ENCODE results near the gene USP24. TPM values are rescaled to one million over a fixed set of nuclear protein-coding genes. Genes with fewer than 3 reads are reported as not detected.

Gene USP24
- total RNA-seq, 1 experiment from 2014 or later, result 38.5 TPM

DNA sequence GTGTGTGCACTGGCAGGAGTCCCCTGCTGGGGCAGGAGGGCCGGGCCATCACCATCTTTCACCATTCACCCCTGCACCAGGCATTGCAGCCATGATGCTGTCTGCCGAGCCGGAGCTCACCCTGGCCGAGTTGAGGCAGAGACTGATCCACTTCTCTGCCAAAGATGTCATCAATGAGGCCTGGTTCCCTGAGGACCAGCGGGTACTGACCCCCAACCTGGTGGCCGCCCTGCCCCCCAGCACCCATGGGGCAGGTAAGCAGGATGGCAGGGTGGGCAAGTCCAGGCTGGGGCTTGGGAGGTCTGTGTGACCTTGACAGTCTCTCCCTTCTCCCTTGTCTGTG is 157.2 kb downstream of the USP24 start:
- intact Hi-C loops (cut with micrococcal nuclease), result no loop called here
- TF ChIP-seq EZH2phosphoT487 (IDR thresholded peaks at IDR 0.05; ENCODE audit: borderline replicate concordance, low read length) (no peak), EZH2 (IDR thresholded peaks at IDR 0.05; ENCODE audit: low read length, unreplicated experiment) (no peak)
- TF ChIP-seq, protein P1, sequence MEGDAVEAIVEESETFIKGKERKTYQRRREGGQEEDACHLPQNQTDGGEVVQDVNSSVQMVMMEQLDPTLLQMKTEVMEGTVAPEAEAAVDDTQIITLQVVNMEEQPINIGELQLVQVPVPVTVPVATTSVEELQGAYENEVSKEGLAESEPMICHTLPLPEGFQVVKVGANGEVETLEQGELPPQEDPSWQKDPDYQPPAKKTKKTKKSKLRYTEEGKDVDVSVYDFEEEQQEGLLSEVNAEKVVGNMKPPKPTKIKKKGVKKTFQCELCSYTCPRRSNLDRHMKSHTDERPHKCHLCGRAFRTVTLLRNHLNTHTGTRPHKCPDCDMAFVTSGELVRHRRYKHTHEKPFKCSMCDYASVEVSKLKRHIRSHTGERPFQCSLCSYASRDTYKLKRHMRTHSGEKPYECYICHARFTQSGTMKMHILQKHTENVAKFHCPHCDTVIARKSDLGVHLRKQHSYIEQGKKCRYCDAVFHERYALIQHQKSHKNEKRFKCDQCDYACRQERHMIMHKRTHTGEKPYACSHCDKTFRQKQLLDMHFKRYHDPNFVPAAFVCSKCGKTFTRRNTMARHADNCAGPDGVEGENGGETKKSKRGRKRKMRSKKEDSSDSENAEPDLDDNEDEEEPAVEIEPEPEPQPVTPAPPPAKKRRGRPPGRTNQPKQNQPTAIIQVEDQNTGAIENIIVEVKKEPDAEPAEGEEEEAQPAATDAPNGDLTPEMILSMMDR (conservative IDR thresholded peaks at IDR 0.05; ENCODE audit: low read depth, low read length), result no peak
- ATAC-seq (no peak), DNase-seq (no peak)
- no peak overlapping the region for H3K9ac ChIP-seq (ENCODE audit: low read length)
- H3K4me1 ChIP-seq (ENCODE audit: insufficient read depth, low read length), result no peaks in the 10 kb centered on the region
- H3K36me3 ChIP-seq (ENCODE audit: low read depth, low read length), result no peaks in the 10 kb centered on the region
- ChIA-PET POLR2A (ENCODE audit: unreplicated experiment) (no interaction called here), CTCF (no interaction called here)
- no TSS peak for BruUV-seq (replicated peaks)
- H3K4me3 ChIP-seq (ENCODE audit: low read length), result no peak overlapping the region
- H3K9me2 ChIP-seq (replicated peaks; ENCODE audit: low read length), result no peaks in the 10 kb centered on the region
- H3K79me2 ChIP-seq (ENCODE audit: low read length), result no peaks in the 10 kb centered on the region
- no peaks in the 10 kb centered on the region for H3K9me3 ChIP-seq (ENCODE audit: low read length)
- no peaks in the 10 kb centered on the region for H3K27me3 ChIP-seq (ENCODE audit: low read length)
- H3K27ac ChIP-seq (ENCODE audit: low read length), result no peak overlapping the region
- no peaks in the 10 kb centered on the region for H3F3A ChIP-seq (ENCODE audit: low read length, unreplicated experiment)
- no peak overlapping the region for H2AFZ ChIP-seq (ENCODE audit: low read length)
- no peak overlapping the region for H3K4me2 ChIP-seq (ENCODE audit: low read length)
- H4K20me1 ChIP-seq (ENCODE audit: low read length), result no peaks in the 10 kb centered on the region

DNA sequence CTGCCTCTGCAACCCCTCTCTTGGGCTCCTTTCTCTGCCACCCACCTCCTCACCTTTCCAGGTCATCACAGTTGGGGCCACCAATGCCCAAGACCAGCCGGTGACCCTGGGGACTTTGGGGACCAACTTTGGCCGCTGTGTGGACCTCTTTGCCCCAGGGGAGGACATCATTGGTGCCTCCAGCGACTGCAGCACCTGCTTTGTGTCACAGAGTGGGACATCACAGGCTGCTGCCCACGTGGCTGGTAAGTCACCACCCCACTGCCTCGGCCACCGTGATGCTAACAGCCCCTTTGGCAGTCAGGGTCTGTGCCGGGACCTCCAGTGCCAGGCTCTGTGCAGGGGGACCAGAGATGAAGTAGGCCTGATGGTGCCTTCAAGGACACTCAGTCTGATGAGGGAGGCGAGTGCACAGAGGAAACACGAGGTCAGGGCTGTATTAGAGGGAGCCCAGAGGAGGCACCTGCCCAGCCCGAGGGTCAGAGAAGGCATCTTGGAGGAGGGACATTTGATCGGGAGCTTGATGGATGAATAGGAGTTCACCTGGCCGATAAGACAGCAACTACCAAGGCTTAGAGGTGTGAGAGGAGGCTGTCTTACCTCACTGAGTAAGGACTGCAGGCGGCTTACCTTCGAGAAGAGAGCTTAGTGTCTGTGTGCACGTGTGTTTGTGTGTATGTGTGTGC is 157.8 kb downstream of the USP24 start:
- Histone ChIP-seq H2AFZ (ENCODE audit: low read length) (no peak overlapping the region), H3F3A (ENCODE audit: low read length, unreplicated experiment) (no peaks in the 10 kb centered on the region), H3K4me2 (ENCODE audit: low read length) (no peak overlapping the region), H3K9me2 (replicated peaks; ENCODE audit: low read length) (no peaks in the 10 kb centered on the region), H4K20me1 (ENCODE audit: low read length) (no peaks in the 10 kb centered on the region), H3K36me3 (ENCODE audit: low read depth, low read length) (no peaks in the 10 kb centered on the region), H3K79me2 (ENCODE audit: low read length) (no peaks in the 10 kb centered on the region), H3K9ac (ENCODE audit: low read length) (no peak overlapping the region), H3K27me3 (ENCODE audit: low read length) (no peaks in the 10 kb centered on the region), H3K4me3 (ENCODE audit: low read length) (no peak overlapping the region), H3K27ac (ENCODE audit: low read length) (no peak overlapping the region), H3K9me3 (ENCODE audit: low read length) (no peaks in the 10 kb centered on the region), H3K4me1 (ENCODE audit: insufficient read depth, low read length) (no peaks in the 10 kb centered on the region)
- DNase-seq (no peak), ATAC-seq (no peak)
- BruUV-seq (replicated peaks), result no TSS peak
- POLR2A ChIA-PET (ENCODE audit: unreplicated experiment), result no interaction called here
- intact Hi-C loops (cut with micrococcal nuclease), result no loop called here
- CTCF ChIA-PET, result no interaction called here
- TF ChIP-seq EZH2phosphoT487 (IDR thresholded peaks at IDR 0.05; ENCODE audit: borderline replicate concordance, low read length) (no peak), EZH2 (IDR thresholded peaks at IDR 0.05; ENCODE audit: low read length, unreplicated experiment) (no peak)
- TF ChIP-seq, protein P1 (conservative IDR thresholded peaks at IDR 0.05; ENCODE audit: low read depth, low read length), result no peak

DNA sequence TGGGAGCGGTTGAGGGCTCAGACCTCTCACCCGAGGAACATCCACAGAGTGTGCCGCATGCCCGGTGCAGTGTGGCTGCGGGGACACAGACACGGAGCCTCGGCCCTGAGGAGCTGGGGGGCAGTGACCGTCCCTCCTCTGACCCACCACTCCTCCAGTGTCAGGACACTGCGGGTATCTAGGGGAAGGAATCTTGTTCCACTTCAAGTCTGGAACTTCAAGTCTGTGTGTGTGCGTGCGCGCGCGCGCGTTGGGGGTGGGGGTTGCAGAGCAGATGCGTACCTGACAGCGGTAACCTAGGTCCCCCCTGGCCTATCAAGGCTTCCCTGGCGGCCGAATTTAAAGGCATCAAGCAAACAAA is 158.6 kb downstream of the USP24 start:
- no peaks in the 10 kb centered on the region for H3K4me1 ChIP-seq (ENCODE audit: insufficient read depth, low read length)
- no peak overlapping the region for H3K9ac ChIP-seq (ENCODE audit: low read length)
- DNase-seq (no peak), ATAC-seq (no peak)
- H3K9me3 ChIP-seq (ENCODE audit: low read length), result no peaks in the 10 kb centered on the region
- no peak overlapping the region for H2AFZ ChIP-seq (ENCODE audit: low read length)
- BruUV-seq (replicated peaks), result no TSS peak
- intact Hi-C loops (cut with micrococcal nuclease), result no loop called here
- H4K20me1 ChIP-seq (ENCODE audit: low read length), result no peaks in the 10 kb centered on the region
- H3K9me2 ChIP-seq (replicated peaks; ENCODE audit: low read length), result no peaks in the 10 kb centered on the region
- H3K4me3 ChIP-seq (ENCODE audit: low read length), result no peak overlapping the region
- CTCF ChIA-PET, result no interaction called here
- no peaks in the 10 kb centered on the region for H3K79me2 ChIP-seq (ENCODE audit: low read length)
- no peak for TF ChIP-seq EZH2phosphoT487 (IDR thresholded peaks at IDR 0.05; ENCODE audit: borderline replicate concordance, low read length)
- TF ChIP-seq, protein P1 (conservative IDR thresholded peaks at IDR 0.05; ENCODE audit: low read depth, low read length), result no peak
- TF ChIP-seq EZH2 (IDR thresholded peaks at IDR 0.05; ENCODE audit: low read length, unreplicated experiment), result no peak
- no peaks in the 10 kb centered on the region for H3F3A ChIP-seq (ENCODE audit: low read length, unreplicated experiment)
- POLR2A ChIA-PET (ENCODE audit: unreplicated experiment), result no interaction called here
- H3K27me3 ChIP-seq (ENCODE audit: low read length), result no peaks in the 10 kb centered on the region
- H3K36me3 ChIP-seq (ENCODE audit: low read depth, low read length), result no peaks in the 10 kb centered on the region
- H3K27ac ChIP-seq (ENCODE audit: low read length), result no peak overlapping the region
- no peak overlapping the region for H3K4me2 ChIP-seq (ENCODE audit: low read length)

Data from PC-3 (cell line).